GM12865 (cell line): ENCODE data around the gene SEC11C.
A peak's percentile ranks its signal among the peaks of the same experiment; 100 is the strongest.

Experiments used
- DNase-seq: peaks from one replicate; pipeline ENCODE4 v3.0.0; 2010; ENCODE audit warnings: low read depth
- H3K4me3 ChIP-seq: 2 replicates; pipeline ENCODE4 v1.5.1; 2011; ENCODE audit warnings: mild to moderate bottlenecking, low read depth, low read length, control low read depth
- TF ChIP-seq, protein P1 (sequence below): IDR thresholded peaks from 2 replicates; pipeline ENCODE4 v1.5.1; 2011; ENCODE audit warnings: low read length, control low read depth, low read depth, inconsistent platforms; ENCODE audit not compliant: insufficient read depth; ENCODE audit errors: missing control alignments

SEC11C gene

GRCh38 chr18:59109375-59109774 is 30.3 kb upstream of the SEC11C start:
- DNase-seq: no peak
- no peak overlapping the region for H3K4me3 ChIP-seq
- TF ChIP-seq, protein P1, sequence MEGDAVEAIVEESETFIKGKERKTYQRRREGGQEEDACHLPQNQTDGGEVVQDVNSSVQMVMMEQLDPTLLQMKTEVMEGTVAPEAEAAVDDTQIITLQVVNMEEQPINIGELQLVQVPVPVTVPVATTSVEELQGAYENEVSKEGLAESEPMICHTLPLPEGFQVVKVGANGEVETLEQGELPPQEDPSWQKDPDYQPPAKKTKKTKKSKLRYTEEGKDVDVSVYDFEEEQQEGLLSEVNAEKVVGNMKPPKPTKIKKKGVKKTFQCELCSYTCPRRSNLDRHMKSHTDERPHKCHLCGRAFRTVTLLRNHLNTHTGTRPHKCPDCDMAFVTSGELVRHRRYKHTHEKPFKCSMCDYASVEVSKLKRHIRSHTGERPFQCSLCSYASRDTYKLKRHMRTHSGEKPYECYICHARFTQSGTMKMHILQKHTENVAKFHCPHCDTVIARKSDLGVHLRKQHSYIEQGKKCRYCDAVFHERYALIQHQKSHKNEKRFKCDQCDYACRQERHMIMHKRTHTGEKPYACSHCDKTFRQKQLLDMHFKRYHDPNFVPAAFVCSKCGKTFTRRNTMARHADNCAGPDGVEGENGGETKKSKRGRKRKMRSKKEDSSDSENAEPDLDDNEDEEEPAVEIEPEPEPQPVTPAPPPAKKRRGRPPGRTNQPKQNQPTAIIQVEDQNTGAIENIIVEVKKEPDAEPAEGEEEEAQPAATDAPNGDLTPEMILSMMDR: no peak

- TF ChIP-seq, protein P1: no peak
- DNase-seq: no peak
- H3K4me3 ChIP-seq: no peak overlapping the region
These were observed 25.5 kb upstream of the SEC11C start for GRCh38 chr18:59114160-59114559.

DNA sequence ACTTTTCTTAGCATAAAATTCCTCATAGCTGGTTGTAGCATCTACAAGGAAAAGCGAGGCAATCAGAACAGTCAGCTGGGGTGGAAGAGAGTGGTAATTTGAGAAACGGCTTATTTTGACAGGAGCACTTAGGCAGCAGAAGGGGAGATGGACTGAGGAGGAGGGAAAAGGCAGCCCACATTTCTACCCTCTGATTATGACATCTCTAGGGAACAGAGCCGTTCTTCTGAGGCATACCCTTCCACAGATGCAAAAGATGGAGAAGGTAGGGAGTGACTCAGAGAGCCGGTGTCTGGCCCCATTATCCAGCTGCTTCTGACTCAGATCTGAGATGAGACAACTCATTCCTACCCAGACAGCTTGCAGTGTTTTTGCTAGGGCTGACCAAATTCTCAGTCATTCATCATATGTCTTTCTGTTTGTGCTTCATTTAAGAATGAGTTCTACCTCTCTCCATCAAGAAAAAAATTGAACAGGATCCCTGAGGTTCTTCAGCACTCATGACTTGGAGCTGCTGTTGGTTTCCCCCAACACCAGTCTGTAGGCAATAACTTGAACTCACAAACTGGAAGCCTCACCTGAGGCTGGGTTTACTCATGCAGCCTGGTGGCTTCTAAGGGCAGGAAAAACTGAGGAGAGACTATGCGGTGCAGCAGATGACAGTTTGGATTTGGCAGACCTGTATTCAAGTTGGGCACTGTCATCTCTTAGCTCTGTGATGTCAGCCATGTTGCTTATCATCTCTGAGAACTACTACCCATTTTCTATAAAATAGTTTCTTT is 15.9 kb upstream of the SEC11C start:
- TF ChIP-seq, protein P1: no peak
- peak; percentile 30 for DNase-seq
- no peak overlapping the region for H3K4me3 ChIP-seq

DNA sequence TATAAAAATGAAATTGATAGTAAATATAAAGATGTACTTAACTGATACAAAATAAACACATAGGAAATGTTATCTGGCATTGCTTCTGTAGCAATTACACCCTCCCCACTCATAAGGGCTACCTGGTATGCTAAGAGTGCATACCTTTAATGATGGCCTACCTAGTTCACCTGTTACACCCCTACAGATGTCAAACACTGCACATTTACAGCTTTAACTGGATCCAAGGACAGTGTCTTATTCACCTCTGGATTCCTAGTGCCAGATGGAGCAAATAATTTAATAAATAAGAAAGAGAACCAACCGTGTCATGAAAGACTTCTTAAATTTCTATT is 15.3 kb upstream of the SEC11C start:
- H3K4me3 ChIP-seq: no peak overlapping the region
- DNase-seq: no peak
- TF ChIP-seq, protein P1: no peak

GRCh38 chr18:59127047-59127446 is 12.6 kb upstream of the SEC11C start:
- H3K4me3 ChIP-seq: no peak overlapping the region
- TF ChIP-seq, protein P1: no peak
- no peak for DNase-seq

GRCh38 chr18:59129951-59130703 is 9.6 kb upstream of the SEC11C start:
- TF ChIP-seq, protein P1: no peak
- H3K4me3 ChIP-seq: no peak overlapping the region
- no peak for DNase-seq
